ENCODE data around the gene COL4A2. TPM values are rescaled to one million over a fixed set of nuclear protein-coding genes. Genes with fewer than 3 reads are reported as not detected.
"Not testable (repeated sequence)": the region's sequence is repeated elsewhere in the genome, so short reads cannot be mapped to it uniquely, and the experiment has no call there.

COL4A2 gene
- total RNA-seq, 6 experiments from 2014 or later, result 8.4 to 65.8 (median 42.5) TPM

- Histone ChIP-seq H3K9me3 (no peaks in the 10 kb centered on the region), H3K27ac (no peak overlapping the region), H3K4me3 (no peak overlapping the region), H3K36me3 (no peaks in the 10 kb centered on the region), H3K4me1 (no peaks in the 10 kb centered on the region), H3K27me3 (no peaks in the 10 kb centered on the region)
- DNase-seq, result no peak
- intact Hi-C loops (cut with DNase I), result no loop called here
- WGBS (ENCODE audit: insufficient coverage, low coverage, low lambda C conversion rate, missing lambda C conversion rate), result 44% methylated on average over 4 of the region's 4 CpGs
- TF ChIP-seq POLR2A (IDR thresholded peaks at IDR 0.05) (no peak), CTCF (IDR thresholded peaks at IDR 0.05) (no peak)
- no peak for ATAC-seq
Observed at GRCh38 chr13:110319397-110319773, 12.3 kb downstream of the COL4A2 start.

- Histone ChIP-seq H3K36me3 (no peaks in the 10 kb centered on the region), H3K9me3 (no peaks in the 10 kb centered on the region), H3K27me3 (no peaks in the 10 kb centered on the region), H3K27ac (peak overlapping the region in 2 of 3 donors; percentile 42 to 47), H3K4me3 (no peak overlapping the region), H3K4me1 (no peaks in the 10 kb centered on the region)
- intact Hi-C loops (cut with DNase I), result no loop called here
- 32% methylated on average over 13 of the region's 19 CpGs for WGBS (ENCODE audit: insufficient coverage, low coverage, low lambda C conversion rate, missing lambda C conversion rate)
- peak; percentile 63 to 69 (median 68) for ATAC-seq
- DNase-seq, result no peak
- TF ChIP-seq CTCF (IDR thresholded peaks at IDR 0.05) (no peak), POLR2A (IDR thresholded peaks at IDR 0.05) (no peak)
Observed at GRCh38 chr13:110319774-110320509, 12.9 kb downstream of the COL4A2 start.

- H3K36me3 ChIP-seq, result no peaks in the 10 kb centered on the region
- H3K4me3 ChIP-seq, result no peak overlapping the region
- ATAC-seq, result no peak
- DNase-seq, result no peak
- H3K4me1 ChIP-seq, result no peaks in the 10 kb centered on the region
- intact Hi-C loops (cut with DNase I), result no loop called here
- TF ChIP-seq CTCF (IDR thresholded peaks at IDR 0.05) (no peak), POLR2A (IDR thresholded peaks at IDR 0.05) (no peak)
- WGBS (ENCODE audit: insufficient coverage, low coverage, low lambda C conversion rate, missing lambda C conversion rate), result 30% methylated on average over 2 of the region's 2 CpGs
- no peaks in the 10 kb centered on the region for H3K9me3 ChIP-seq
- no peaks in the 10 kb centered on the region for H3K27me3 ChIP-seq
- H3K27ac ChIP-seq, result peak overlapping the region in 1 of 3 donors; percentile 24
Observed at GRCh38 chr13:110320645-110321044, 13.6 kb downstream of the COL4A2 start.

GRCh38 chr13:110321573-110321972, 14.5 kb downstream of the COL4A2 start:
- not testable (repeated sequence) for DNase-seq
- 47% methylated on average over 3 of the region's 3 CpGs for WGBS (ENCODE audit: insufficient coverage, low coverage, low lambda C conversion rate, missing lambda C conversion rate)

GRCh38 chr13:110322126-110322827, 15.2 kb downstream of the COL4A2 start:
- DNase-seq, result no peak
- 50% methylated on average over 10 of the region's 16 CpGs for WGBS (ENCODE audit: insufficient coverage, low coverage, low lambda C conversion rate, missing lambda C conversion rate)
- Histone ChIP-seq H3K36me3 (no peaks in the 10 kb centered on the region), H3K27me3 (no peaks in the 10 kb centered on the region), H3K4me1 (no peaks in the 10 kb centered on the region), H3K4me3 (no peak overlapping the region), H3K27ac (no peak overlapping the region), H3K9me3 (no peaks in the 10 kb centered on the region)
- TF ChIP-seq POLR2A (IDR thresholded peaks at IDR 0.05) (no peak), CTCF (IDR thresholded peaks at IDR 0.05) (no peak)
- ATAC-seq, result no peak
- intact Hi-C loops (cut with DNase I), result no loop called here

More at GRCh38 chr13:110321573-110321972, 14.5 kb downstream of the COL4A2 start:
- ATAC-seq; H3K4me3 ChIP-seq; intact Hi-C loops (cut with DNase I); H3K9me3 ChIP-seq; H3K36me3 ChIP-seq; H3K27me3 ChIP-seq; H3K4me1 ChIP-seq; H3K27ac ChIP-seq: not testable (repeated sequence)

Measured in right lobe of liver (tissue), 6 donors.